Kidney epithelial cell (primary cell): ENCODE results near the gene OSTN. TPM values are rescaled to one million over a fixed set of nuclear protein-coding genes. Genes with fewer than 3 reads are reported as not detected.

Experiments
- DNase-seq: peaks from one replicate; pipeline ENCODE4 v3.0.0-alpha.2; 2010; ENCODE audit warnings: low read depth
- H3K27me3 ChIP-seq: 2 replicates; pipeline ENCODE4 v1.6.0; 2011; ENCODE audit warnings: low read length; ENCODE audit not compliant: control insufficient read depth, insufficient read depth
- H3K36me3 ChIP-seq: 2 replicates; pipeline ENCODE4 v1.5.1; 2011; ENCODE audit warnings: low read length; ENCODE audit not compliant: control insufficient read depth, insufficient read depth
- H3K4me3 ChIP-seq: 2 replicates; pipeline ENCODE4 v1.5.1; 2011; ENCODE audit warnings: low read depth, mild to moderate bottlenecking, control low read depth, low read length
- total RNA-seq: library from RNA; depleted of rRNA; stranded (reverse); fragments of >200 nt; gene quantifications from 2 replicates; pipeline ENCODE4 v1.2.3, GENCODE V29; 2015
- TF ChIP-seq, protein P1 (sequence below): IDR thresholded peaks from 2 replicates; pipeline ENCODE4 v1.5.1; 2011; ENCODE audit warnings: mild to moderate bottlenecking, moderate library complexity, low read length, control low read depth, inconsistent platforms; ENCODE audit not compliant: insufficient read depth, poor library complexity, severe bottlenecking

Gene OSTN
- total RNA-seq, 1 donor from 2014 or later, result 0.04 TPM

DNA sequence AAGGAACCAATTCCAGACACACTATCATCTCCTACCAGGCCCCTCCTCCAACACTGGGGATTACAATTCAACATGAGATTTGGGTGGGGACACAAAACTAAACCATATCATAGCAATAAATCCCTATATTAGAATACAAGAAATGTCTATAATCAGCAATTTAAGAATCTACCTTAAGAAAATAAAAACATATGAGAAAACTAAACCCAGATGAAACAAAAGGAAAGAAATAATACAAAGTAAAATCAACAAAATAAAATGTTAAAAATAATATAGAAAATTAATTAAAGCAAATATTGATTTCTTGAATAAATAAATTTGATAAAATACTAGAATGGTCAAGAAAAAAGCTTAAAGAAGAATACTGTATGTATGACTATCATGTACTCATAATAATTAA is 6.1 kb upstream of the OSTN start:
- TF ChIP-seq, protein P1, sequence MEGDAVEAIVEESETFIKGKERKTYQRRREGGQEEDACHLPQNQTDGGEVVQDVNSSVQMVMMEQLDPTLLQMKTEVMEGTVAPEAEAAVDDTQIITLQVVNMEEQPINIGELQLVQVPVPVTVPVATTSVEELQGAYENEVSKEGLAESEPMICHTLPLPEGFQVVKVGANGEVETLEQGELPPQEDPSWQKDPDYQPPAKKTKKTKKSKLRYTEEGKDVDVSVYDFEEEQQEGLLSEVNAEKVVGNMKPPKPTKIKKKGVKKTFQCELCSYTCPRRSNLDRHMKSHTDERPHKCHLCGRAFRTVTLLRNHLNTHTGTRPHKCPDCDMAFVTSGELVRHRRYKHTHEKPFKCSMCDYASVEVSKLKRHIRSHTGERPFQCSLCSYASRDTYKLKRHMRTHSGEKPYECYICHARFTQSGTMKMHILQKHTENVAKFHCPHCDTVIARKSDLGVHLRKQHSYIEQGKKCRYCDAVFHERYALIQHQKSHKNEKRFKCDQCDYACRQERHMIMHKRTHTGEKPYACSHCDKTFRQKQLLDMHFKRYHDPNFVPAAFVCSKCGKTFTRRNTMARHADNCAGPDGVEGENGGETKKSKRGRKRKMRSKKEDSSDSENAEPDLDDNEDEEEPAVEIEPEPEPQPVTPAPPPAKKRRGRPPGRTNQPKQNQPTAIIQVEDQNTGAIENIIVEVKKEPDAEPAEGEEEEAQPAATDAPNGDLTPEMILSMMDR, result no peak
- Histone ChIP-seq H3K4me3 (no peak overlapping the region), H3K27me3 (no peaks in the 10 kb centered on the region), H3K36me3 (no peaks in the 10 kb centered on the region)
- DNase-seq, result no peak

DNA sequence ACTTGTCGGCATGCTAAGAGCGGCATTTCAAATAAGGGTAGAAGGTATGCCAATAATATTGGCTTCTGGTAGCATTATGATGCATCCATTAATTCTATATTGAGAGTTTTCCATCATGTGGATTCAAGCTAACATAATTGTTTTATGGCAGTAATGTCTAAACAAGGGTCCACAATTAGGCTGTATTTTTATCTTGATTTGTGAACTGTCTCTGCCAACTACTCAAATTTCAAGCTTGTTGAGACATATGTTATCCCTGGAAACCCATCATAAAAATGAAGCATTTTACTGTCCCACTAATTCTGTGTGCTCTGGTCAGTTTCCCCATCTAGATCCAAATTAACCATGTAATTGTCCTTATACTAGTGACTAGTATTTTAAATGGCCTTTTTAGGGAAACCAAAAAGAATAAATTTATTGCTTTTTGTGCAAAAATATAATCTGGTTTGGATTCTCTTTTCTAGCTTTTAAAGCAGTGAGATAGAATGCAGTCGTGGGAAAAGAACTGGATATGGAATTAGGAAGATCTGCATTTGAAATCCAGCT is 1.2 kb upstream of the OSTN start:
- no peaks in the 10 kb centered on the region for H3K36me3 ChIP-seq
- no peaks in the 10 kb centered on the region for H3K27me3 ChIP-seq
- TF ChIP-seq, protein P1, result no peak
- no peak for DNase-seq
- no peak overlapping the region for H3K4me3 ChIP-seq

DNA sequence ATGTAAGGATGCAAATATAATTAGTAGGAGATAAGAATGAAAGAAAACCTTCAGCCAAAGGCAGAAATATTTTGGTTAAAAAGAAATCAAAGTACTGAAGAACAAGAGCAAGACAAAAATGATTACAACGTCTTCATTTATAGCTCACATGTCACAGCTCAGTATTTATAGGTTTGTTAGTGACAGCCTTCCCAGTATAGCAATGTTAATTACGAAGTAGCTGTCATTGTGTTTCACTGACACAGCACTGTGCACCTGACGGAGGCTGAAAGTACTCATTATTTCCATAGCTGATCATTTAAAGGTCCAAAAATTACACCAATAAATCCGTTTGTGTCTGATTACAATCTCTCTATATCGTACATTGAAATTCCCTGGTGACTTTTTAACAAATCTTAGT is 561 bp upstream of the OSTN start:
- DNase-seq, result no peak

DNA sequence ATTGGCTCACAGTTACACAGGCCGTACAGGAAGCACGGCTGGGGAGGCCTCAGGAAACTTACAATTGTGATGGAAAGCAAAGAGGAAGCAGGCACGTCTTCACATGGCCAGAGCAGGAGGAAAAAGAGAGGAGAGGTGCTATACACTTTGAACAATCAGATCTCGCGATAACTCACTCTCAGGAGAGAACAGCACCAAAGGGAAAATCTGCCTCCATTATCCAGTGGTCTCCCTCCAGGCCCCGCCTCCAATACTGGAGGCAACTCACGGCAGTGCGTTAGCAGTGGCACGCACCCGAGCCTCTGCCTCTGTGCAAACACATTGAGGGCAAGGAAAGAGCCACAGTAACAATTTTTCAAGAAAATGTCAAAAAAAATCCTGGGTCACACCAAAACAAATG is 11.0 kb downstream of the OSTN start:
- no peaks in the 10 kb centered on the region for H3K27me3 ChIP-seq
- DNase-seq, result no peak
- no peaks in the 10 kb centered on the region for H3K36me3 ChIP-seq
- TF ChIP-seq, protein P1, result no peak
- no peak overlapping the region for H3K4me3 ChIP-seq

More for the DNA sequence above, 561 bp upstream of the OSTN start:
- TF ChIP-seq, protein P1, result no peak
- Histone ChIP-seq H3K36me3 (no peaks in the 10 kb centered on the region), H3K27me3 (no peaks in the 10 kb centered on the region), H3K4me3 (no peak overlapping the region)

DNA sequence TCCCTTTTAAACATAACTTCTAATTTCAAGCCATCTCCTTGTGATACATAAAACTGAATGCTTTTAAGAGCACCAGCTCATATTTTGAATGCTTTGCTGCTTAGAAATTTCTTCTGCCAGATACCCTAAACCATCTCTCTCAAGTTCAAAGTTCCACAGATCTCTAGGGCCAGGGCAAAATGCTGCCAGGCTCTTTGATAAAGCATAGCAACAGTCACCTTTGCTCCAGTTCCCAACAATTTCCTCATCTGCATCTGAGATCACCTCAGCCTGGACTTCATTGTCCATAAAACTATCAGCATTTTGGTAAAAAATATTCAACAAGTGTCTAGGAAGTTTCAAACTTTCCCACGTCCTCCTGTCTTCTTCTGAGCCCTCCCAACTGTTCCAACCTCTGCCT is 17.5 kb downstream of the OSTN start:
- no peaks in the 10 kb centered on the region for H3K27me3 ChIP-seq
- no peak for DNase-seq
- TF ChIP-seq, protein P1, result no peak
- no peaks in the 10 kb centered on the region for H3K36me3 ChIP-seq
- no peak overlapping the region for H3K4me3 ChIP-seq

DNA sequence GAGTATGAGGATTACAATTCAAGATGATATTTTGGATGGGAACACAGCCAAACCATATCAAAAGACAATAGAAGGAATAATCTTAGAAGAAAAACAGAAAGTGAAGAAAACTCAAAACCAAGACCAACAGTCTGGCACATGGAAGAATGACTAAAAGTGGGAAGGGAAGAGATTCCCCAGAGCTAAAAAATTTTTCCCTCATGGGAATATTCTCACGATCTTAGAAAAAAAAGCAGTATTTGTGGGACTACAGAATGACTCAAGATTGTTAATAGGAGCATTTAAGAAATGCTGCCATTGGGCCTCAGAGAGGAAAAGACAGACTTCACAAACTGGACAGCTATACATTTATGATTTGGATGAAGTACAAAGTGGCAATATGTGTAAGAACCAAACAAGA is 18.3 kb downstream of the OSTN start:
- Histone ChIP-seq H3K27me3 (no peaks in the 10 kb centered on the region), H3K4me3 (no peak overlapping the region), H3K36me3 (no peaks in the 10 kb centered on the region)
- TF ChIP-seq, protein P1, result no peak
- no peak for DNase-seq
